A673 (cell line): ENCODE data around the gene PIAS3.

ENCODE experiments used
- EZH2 ChIP-seq: fragments of 200-600 bp; sonication (generic); IDR thresholded peaks from 2 replicates; pipeline ENCODE4 v1.6.1; 2017; ENCODE audit warnings: borderline replicate concordance, low read depth, mild to moderate bottlenecking, mixed read lengths, antibody characterized with exemption, low read length; ENCODE audit not compliant: poor library complexity, severe bottlenecking
- TF ChIP-seq, protein P1 (sequence below): fragments of 300-800, 200-600 bp; sonication (generic); conservative IDR thresholded peaks from 2 replicates; pipeline ENCODE4 v1.5.1; 2017; ENCODE audit warnings: low read depth, mild to moderate bottlenecking, antibody characterized with exemption, low read length, moderate library complexity, mixed read lengths

GRCh38 chr1:145886390-145886789, 27.5 kb upstream of the PIAS3 start:
- TF ChIP-seq, protein P1, sequence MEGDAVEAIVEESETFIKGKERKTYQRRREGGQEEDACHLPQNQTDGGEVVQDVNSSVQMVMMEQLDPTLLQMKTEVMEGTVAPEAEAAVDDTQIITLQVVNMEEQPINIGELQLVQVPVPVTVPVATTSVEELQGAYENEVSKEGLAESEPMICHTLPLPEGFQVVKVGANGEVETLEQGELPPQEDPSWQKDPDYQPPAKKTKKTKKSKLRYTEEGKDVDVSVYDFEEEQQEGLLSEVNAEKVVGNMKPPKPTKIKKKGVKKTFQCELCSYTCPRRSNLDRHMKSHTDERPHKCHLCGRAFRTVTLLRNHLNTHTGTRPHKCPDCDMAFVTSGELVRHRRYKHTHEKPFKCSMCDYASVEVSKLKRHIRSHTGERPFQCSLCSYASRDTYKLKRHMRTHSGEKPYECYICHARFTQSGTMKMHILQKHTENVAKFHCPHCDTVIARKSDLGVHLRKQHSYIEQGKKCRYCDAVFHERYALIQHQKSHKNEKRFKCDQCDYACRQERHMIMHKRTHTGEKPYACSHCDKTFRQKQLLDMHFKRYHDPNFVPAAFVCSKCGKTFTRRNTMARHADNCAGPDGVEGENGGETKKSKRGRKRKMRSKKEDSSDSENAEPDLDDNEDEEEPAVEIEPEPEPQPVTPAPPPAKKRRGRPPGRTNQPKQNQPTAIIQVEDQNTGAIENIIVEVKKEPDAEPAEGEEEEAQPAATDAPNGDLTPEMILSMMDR: no peak
- no peak for TF ChIP-seq EZH2
